GM18868 (cell line): ENCODE data around the gene IFT88.

Experiments used
- ATAC-seq: cut with Tn5 transposase; IDR thresholded peaks from one replicate; pipeline ENCODE4 v1.9.1; 2021; ENCODE audit warnings: mild to moderate bottlenecking, moderate library complexity; ENCODE audit not compliant: unreplicated experiment

The IFT88 gene

GRCh38 chr13:20566898-20567874, at the start of gene IFT88:
Gene IFT88 (plus strand): TSS chr13:20567157. CDS start chr13:20574386, 7,229 bp downstream.
- peak; percentile 85 for ATAC-seq

GRCh38 chr13:20518660-20519100, 48.3 kb upstream of the IFT88 start:
- ATAC-seq = no peak

GRCh38 chr13:20519875-20520274, 47.1 kb upstream of the IFT88 start:
- ATAC-seq = no peak

- no peak for ATAC-seq
Measured at GRCh38 chr13:20521364-20522115, 45.4 kb upstream of the IFT88 start.

- ATAC-seq = peak; percentile 4
Measured at GRCh38 chr13:20525144-20525600, 41.8 kb upstream of the IFT88 start.

- peak; percentile 75 for ATAC-seq
Measured at GRCh38 chr13:20525601-20526544, 41.1 kb upstream of the IFT88 start, which contains the start of gene CRYL1. Gene CRYL1 (minus strand): TSS chr13:20525857. CDS start chr13:20525794, 63 bp downstream.

- ATAC-seq = no peak
Measured at GRCh38 chr13:20526664-20527063, 40.3 kb upstream of the IFT88 start.

- peak; percentile 66 for ATAC-seq
Measured at GRCh38 chr13:20528452-20528851, 38.5 kb upstream of the IFT88 start.

GRCh38 chr13:20534038-20534608, 32.8 kb upstream of the IFT88 start:
- ATAC-seq = no peak

- ATAC-seq = no peak
Measured at GRCh38 chr13:20536992-20537391, 30.0 kb upstream of the IFT88 start.

- peak; percentile 72 for ATAC-seq
Measured at GRCh38 chr13:20544201-20544923, 22.6 kb upstream of the IFT88 start.

GRCh38 chr13:20546556-20546955, 20.4 kb upstream of the IFT88 start:
- ATAC-seq = peak; percentile 45

GRCh38 chr13:20547479-20547908, 19.5 kb upstream of the IFT88 start:
- no peak for ATAC-seq

GRCh38 chr13:20550799-20551198, 16.2 kb upstream of the IFT88 start:
- ATAC-seq = no peak

- no peak for ATAC-seq
Measured at GRCh38 chr13:20553311-20553710, 13.6 kb upstream of the IFT88 start.

- no peak for ATAC-seq
Measured at GRCh38 chr13:20558982-20559381, 8.0 kb upstream of the IFT88 start.

GRCh38 chr13:20559659-20560356, 7.1 kb upstream of the IFT88 start:
- no peak for ATAC-seq

- ATAC-seq = no peak
Measured at GRCh38 chr13:20561741-20562140, 5.2 kb upstream of the IFT88 start.
